CD14-positive monocyte (primary cell): ENCODE results near the gene NTM. TPM values are rescaled to one million over a fixed set of nuclear protein-coding genes. Genes with fewer than 3 reads are reported as not detected.

ENCODE experiments used
- DNase-seq, 3 donors: peaks; one replicate each; pipeline ENCODE4 v3.0.0-alpha.2; 2011 to 2022
- H2AFZ ChIP-seq: 2 replicates; pipeline ENCODE4 v1.6.0; 2012; ENCODE audit warnings: mild to moderate bottlenecking, low read depth, low read length, inconsistent platforms; ENCODE audit not compliant: insufficient read depth, poor library complexity, severe bottlenecking
- H3K27ac ChIP-seq, 2 donors: 1 replicate in 1 of 2; 2 replicates in 1 of 2; pipeline ENCODE4 v1.5.1; 2012 to 2013; ENCODE audit warnings: low read length in 2 of 2, control low read depth in 1 of 2, inconsistent platforms in 1 of 2, low read depth in 1 of 2, mild to moderate bottlenecking in 1 of 2
- H3K27me3 ChIP-seq, 2 donors: one replicate each; pipeline versions ENCODE4 v1.6.0 to v1.6.1; 2011 to 2013; ENCODE audit warnings: low read length in 2 of 2; ENCODE audit not compliant: control insufficient read depth in 2 of 2, insufficient read depth in 2 of 2
- H3K36me3 ChIP-seq, 2 donors: replicated peaks in 1 of 2; 1 replicate in 1 of 2; 2 replicates in 1 of 2; pipeline versions ENCODE4 v1.5.1 to v1.6.1; 2012 to 2013; ENCODE audit warnings: low read length in 2 of 2, control low read depth in 1 of 2, inconsistent platforms in 1 of 2, mild to moderate bottlenecking in 1 of 2; ENCODE audit not compliant: insufficient read depth in 2 of 2, control insufficient read depth in 1 of 2
- H3K4me1 ChIP-seq, 2 donors: 1 replicate in 1 of 2; 2 replicates in 1 of 2; pipeline versions ENCODE4 v1.5.1 to v1.6.1; 2012 to 2013; ENCODE audit warnings: low read length in 2 of 2, control low read depth in 1 of 2, inconsistent platforms in 1 of 2, mild to moderate bottlenecking in 1 of 2, moderate library complexity in 1 of 2; ENCODE audit not compliant: insufficient read depth in 2 of 2, control insufficient read depth in 1 of 2
- H3K4me2 ChIP-seq: replicated peaks from 2 replicates; pipeline ENCODE3; 2012; ENCODE audit warnings: low read length, moderate library complexity, mild to moderate bottlenecking; ENCODE audit not compliant: poor library complexity, severe bottlenecking; ENCODE audit errors: extremely low read depth
- H3K4me3 ChIP-seq, 3 experiments: fragments of 200-600 bp in 1 of 3; sonication (generic) in 1 of 3; replicated peaks in 1 of 3; 1 replicate in 2 of 3; 2 replicates in 1 of 3; pipeline ENCODE4 v1.5.1; 2011 to 2013; ENCODE audit warnings: low read length in 3 of 3, mild to moderate bottlenecking in 3 of 3, control low read depth in 2 of 3, low read depth in 2 of 3, inconsistent platforms in 1 of 3, moderate library complexity in 1 of 3
- H3K79me2 ChIP-seq: 2 replicates; pipeline ENCODE4 v1.6.0; 2012; ENCODE audit warnings: mild to moderate bottlenecking, control low read depth, inconsistent platforms, low read length, moderate library complexity; ENCODE audit not compliant: insufficient read depth
- H3K9ac ChIP-seq: 2 replicates; pipeline ENCODE4 v1.6.0; 2017; ENCODE audit warnings: low read length, mild to moderate bottlenecking; ENCODE audit not compliant: insufficient read depth, poor library complexity, severe bottlenecking
- H3K9me3 ChIP-seq, 2 donors: replicated peaks in 1 of 2; 1 replicate in 1 of 2; 2 replicates in 1 of 2; pipeline versions ENCODE4 v1.5.1 to v1.6.1; 2012 to 2013; ENCODE audit warnings: low read length in 2 of 2, control low read depth in 1 of 2; ENCODE audit not compliant: control insufficient read depth in 1 of 2, insufficient read depth in 1 of 2
- H4K20me1 ChIP-seq: 2 replicates; pipeline ENCODE4 v1.6.0; 2012; ENCODE audit warnings: mild to moderate bottlenecking, low read length, control low read depth, moderate library complexity; ENCODE audit not compliant: insufficient read depth
- H3K27ac Mint-ChIP-seq, 7 donors: one replicate each; pipeline ENCODE4 v1.8.0; 2020; ENCODE audit warnings: mild to moderate bottlenecking in 7 of 7, mixed read lengths in 7 of 7, moderate library complexity in 6 of 7, inconsistent platforms in 2 of 7
- H3K27me3 Mint-ChIP-seq, 3 donors: one replicate each; pipeline ENCODE4 v1.8.0; 2021 to 2022; ENCODE audit warnings: low read depth in 3 of 3, mild to moderate bottlenecking in 3 of 3, mixed read lengths in 3 of 3, moderate library complexity in 3 of 3, inconsistent platforms in 1 of 3
- H3K36me3 Mint-ChIP-seq, 2 donors: one replicate each; pipeline ENCODE4 v1.8.0; 2020; ENCODE audit warnings: mixed read lengths in 2 of 2, inconsistent platforms in 1 of 2, mild to moderate bottlenecking in 1 of 2
- H3K4me1 Mint-ChIP-seq: one replicate; pipeline ENCODE4 v1.8.0; 2020; ENCODE audit warnings: mild to moderate bottlenecking, mixed read lengths
- H3K4me3 Mint-ChIP-seq, 2 donors: one replicate each; pipeline ENCODE4 v1.8.0; 2020; ENCODE audit warnings: mild to moderate bottlenecking in 2 of 2, mixed read lengths in 2 of 2, moderate library complexity in 1 of 2
- H3K9me3 Mint-ChIP-seq, 7 donors: one replicate each; pipeline ENCODE4 v1.8.0; 2020 to 2022; ENCODE audit warnings: mixed read lengths in 7 of 7, mild to moderate bottlenecking in 6 of 7, moderate library complexity in 6 of 7, inconsistent platforms in 2 of 7
- CTCF ChIP-seq: fragments of 200-600 bp; IDR thresholded peaks from one replicate; pipeline ENCODE4 v1.8.0; 2022; ENCODE audit warnings: antibody characterized with exemption, mild to moderate bottlenecking
- WGBS: methylation state at CpG from one replicate; pipeline ENCODE4 v1.1.5; 2013; ENCODE audit warnings: missing lambda C conversion rate; ENCODE audit not compliant: insufficient coverage; 5-methylcytosine and 5-hydroxymethylcytosine counted together
- intact Hi-C, 2 donors: fragments of 100-400 bp; cut with micrococcal nuclease; formaldehyde crosslinking; loops; one replicate each; pipeline versions ENCODE4 v1.15.0 to v1.15.1; 2023
- polyA plus RNA-seq, 3 donors: library from polyadenylated mRNA; depleted of rRNA in 1 of 3; unstranded in 2 of 3; stranded (reverse) in 1 of 3; fragments of 300-500 nt in 2 of 3; fragments of >200 nt in 1 of 3; fragmentation: Illumina TruSeq in 2 of 3; gene quantifications; 1 replicate in 2 of 3; 2 replicates in 1 of 3; pipeline ENCODE4 v1.2.3, GENCODE V29; 2012 to 2021

Gene NTM
- polyA plus RNA-seq, 3 donors = not detected

- Mint-ChIP-seq H3K4me1 (peaks cover 6% of the 10 kb centered on the region), H3K27ac (no peak overlapping the region), H3K27me3 (peaks cover 0 to 9% (median 4%) of the 10 kb centered on the region in 3 donors), H3K9me3 (peaks cover 0 to 3% (median 2%) of the 10 kb centered on the region in 7 donors), H3K4me3 (no peak overlapping the region), H3K36me3 (no peaks in the 10 kb centered on the region)
- Histone ChIP-seq H3K27ac (no peak overlapping the region), H3K27me3 (no peaks in the 10 kb centered on the region), H3K4me2 (no peak overlapping the region), H4K20me1 (no peaks in the 10 kb centered on the region), H2AFZ (no peak overlapping the region), H3K79me2 (no peaks in the 10 kb centered on the region), H3K4me3 (no peak overlapping the region), H3K9ac (no peak overlapping the region), H3K9me3 (no peaks in the 10 kb centered on the region), H3K36me3 (no peaks in the 10 kb centered on the region), H3K4me1 (no peaks in the 10 kb centered on the region)
- no peak for TF ChIP-seq CTCF
- WGBS = 83% methylated on average over 4 of the region's 13 CpGs
- intact Hi-C loops = no loop called here
- DNase-seq = no peak
Observed at GRCh38 chr11:132106096-132106982, 735.9 kb downstream of the NTM start.

GRCh38 chr11:132111316-132111715 lies 740.9 kb downstream of the NTM start:
- H3K4me2 ChIP-seq = no peak overlapping the region
- H2AFZ ChIP-seq = no peak overlapping the region
- no peaks in the 10 kb centered on the region for H4K20me1 ChIP-seq
- H3K36me3 ChIP-seq = no peaks in the 10 kb centered on the region
- Mint-ChIP-seq H3K27ac (no peak overlapping the region), H3K4me3 (no peak overlapping the region), H3K9me3 (peaks cover 0 to 3% (median 0%) of the 10 kb centered on the region in 7 donors), H3K36me3 (no peaks in the 10 kb centered on the region), H3K4me1 (peaks cover 8% of the 10 kb centered on the region), H3K27me3 (peaks cover 2 to 11% (median 3%) of the 10 kb centered on the region in 3 donors)
- DNase-seq = no peak
- no peaks in the 10 kb centered on the region for H3K79me2 ChIP-seq
- H3K4me1 ChIP-seq = no peaks in the 10 kb centered on the region
- intact Hi-C loops = no loop called here
- TF ChIP-seq CTCF = no peak
- no peak overlapping the region for H3K4me3 ChIP-seq
- no peak overlapping the region for H3K9ac ChIP-seq
- no peak overlapping the region for H3K27ac ChIP-seq
- 100% methylated on average over 2 of the region's 2 CpGs for WGBS
- H3K9me3 ChIP-seq = no peaks in the 10 kb centered on the region
- peaks cover 0 to under 1% of the 10 kb centered on the region in 2 donors for H3K27me3 ChIP-seq
